Gastrocnemius medialis (tissue), 4 donors: ENCODE measurements around the gene PDSS2.

Source experiments
- CTCF ChIP-seq, 5 experiments: fragments of 450-650 bp in 3 of 5; fragments of 200-600 bp in 2 of 5; sonication (generic) in 2 of 5; IDR thresholded peaks in 4 of 5; conservative IDR thresholded peaks in 1 of 5; 1 replicate in 4 of 5; 2 replicates in 1 of 5; pipeline ENCODE4 v1.5.1; 2016 to 2019; ENCODE audit warnings: antibody characterized with exemption in 5 of 5, mild to moderate bottlenecking in 3 of 5, moderate library complexity in 3 of 5
- POLR2A ChIP-seq, 2 donors: fragments of 450-650 bp; IDR thresholded peaks; one replicate each; pipeline ENCODE4 v1.6.1; 2017; ENCODE audit warnings: antibody characterized with exemption in 2 of 2, mild to moderate bottlenecking in 2 of 2, moderate library complexity in 2 of 2

- no peak for TF ChIP-seq CTCF (IDR thresholded peaks at IDR 0.05 in 4 of 5, conservative IDR thresholded peaks at IDR 0.05 in 1 of 5)
- TF ChIP-seq POLR2A (IDR thresholded peaks at IDR 0.05): no peak
Observed at GRCh38 chr6:107173779-107174178, 285.6 kb downstream of the PDSS2 start.
